HepG2 (cell line): ENCODE results near the gene BCDIN3D. TPM values are rescaled to one million over a fixed set of nuclear protein-coding genes. Genes with fewer than 3 reads are reported as not detected.

Source experiments
- BRCA1 ChIP-seq: sonication (generic); formaldehyde crosslinking; IDR thresholded peaks from 2 replicates; pipeline ENCODE4 v1.4.0; 2020; ENCODE audit warnings: missing genetic modification reagents
- MEIS2 ChIP-seq: sonication (generic); formaldehyde crosslinking; IDR thresholded peaks from 2 replicates; pipeline ENCODE4 v1.9.0; 2021; ENCODE audit warnings: mild to moderate bottlenecking, missing genetic modification reagents
- MYNN ChIP-seq: sonication (generic); formaldehyde crosslinking; IDR thresholded peaks from 2 replicates; pipeline ENCODE4 v1.4.0; 2020; ENCODE audit warnings: mild to moderate bottlenecking, low read depth, missing genetic modification reagents
- NFYC ChIP-seq: IDR thresholded peaks from 2 replicates; pipeline ENCODE4 v1.6.1; 2016; ENCODE audit warnings: missing genetic modification reagents, missing compliant biosample characterization
- SCMH1 ChIP-seq: sonication (generic); formaldehyde crosslinking; IDR thresholded peaks from 2 replicates; pipeline ENCODE4 v1.9.0; 2021; ENCODE audit warnings: missing genetic modification reagents, mild to moderate bottlenecking, borderline replicate concordance
- YEATS2 ChIP-seq: sonication (generic); formaldehyde crosslinking; IDR thresholded peaks from 2 replicates; pipeline ENCODE4 v1.4.0; 2020; ENCODE audit warnings: missing genetic modification reagents, borderline replicate concordance
- ZNF430 ChIP-seq: sonication (generic); formaldehyde crosslinking; IDR thresholded peaks from 2 replicates; pipeline ENCODE4 v1.9.0; 2021; ENCODE audit warnings: mild to moderate bottlenecking, missing genetic modification reagents
- ZNF737 ChIP-seq: sonication (generic); formaldehyde crosslinking; IDR thresholded peaks from 2 replicates; pipeline ENCODE4 v1.5.0; 2020; ENCODE audit warnings: missing genetic modification reagents, mild to moderate bottlenecking, borderline replicate concordance
- ZNF883 ChIP-seq: sonication (generic); formaldehyde crosslinking; IDR thresholded peaks from 2 replicates; pipeline ENCODE4 v1.5.1; 2020; ENCODE audit warnings: mild to moderate bottlenecking, missing genetic modification reagents; ENCODE audit errors: not compliant biosample characterization
- ZSCAN22 ChIP-seq: sonication (generic); formaldehyde crosslinking; IDR thresholded peaks from 2 replicates; pipeline ENCODE4 v1.4.0; 2020; ENCODE audit warnings: mild to moderate bottlenecking, missing genetic modification reagents
- polyA plus RNA-seq, 8 experiments: library from polyadenylated mRNA; depleted of rRNA in 3 of 8; stranded (reverse) in 7 of 8; unstranded in 1 of 8; fragments of >200 nt; fragmentation: Illumina TruSeq in 4 of 8; extraction: Trizol in 4 of 8; gene quantifications; 2 replicates each; pipeline versions ENCODE4 v1.2.1 to v1.2.3, GENCODE V29; 2011 to 2016; ENCODE audit warnings: low read depth in 4 of 8, missing spikeins in 1 of 8, mixed read lengths in 1 of 8; ENCODE audit not compliant: insufficient read depth in 1 of 8
- total RNA-seq, 5 experiments: library from RNA; depleted of rRNA; stranded (reverse); fragments of >200 nt; fragmentation: Illumina TruSeq; extraction: Trizol; gene quantifications; 2 replicates each; pipeline ENCODE4 v1.2.3, GENCODE V29; 2016; ENCODE audit warnings: low read depth in 1 of 5
- TF ChIP-seq, protein P1 (sequence below): sonication (generic); formaldehyde crosslinking; IDR thresholded peaks from 2 replicates; pipeline ENCODE4 v1.5.0; 2020; ENCODE audit warnings: missing genetic modification reagents, mild to moderate bottlenecking, borderline replicate concordance
- TF ChIP-seq, protein P2 (sequence below): sonication (generic); formaldehyde crosslinking; IDR thresholded peaks from 2 replicates; pipeline ENCODE4 v1.4.0; 2020; ENCODE audit warnings: missing genetic modification reagents
- TF ChIP-seq, protein P3 (sequence below): sonication (generic); formaldehyde crosslinking; IDR thresholded peaks from 2 replicates; pipeline ENCODE4 v1.4.0; 2020; ENCODE audit warnings: missing genetic modification reagents, low read depth, mild to moderate bottlenecking, borderline replicate concordance
- TF ChIP-seq, protein P4 (sequence below): sonication (generic); formaldehyde crosslinking; IDR thresholded peaks from 2 replicates; pipeline ENCODE4 v1.4.0; 2020; ENCODE audit warnings: missing genetic modification reagents
- TF ChIP-seq, protein P5 (sequence below): sonication (generic); formaldehyde crosslinking; IDR thresholded peaks from 2 replicates; pipeline ENCODE4 v1.8.0; 2022; ENCODE audit warnings: missing genetic modification reagents, mild to moderate bottlenecking, borderline replicate concordance
- TF ChIP-seq, protein P6 (sequence below): sonication (generic); formaldehyde crosslinking; IDR thresholded peaks from 2 replicates; pipeline ENCODE4 v1.4.0; 2020; ENCODE audit warnings: missing genetic modification reagents, borderline replicate concordance
- TF ChIP-seq, protein P7 (sequence below): sonication (generic); formaldehyde crosslinking; IDR thresholded peaks from 2 replicates; pipeline ENCODE4 v1.4.0; 2020; ENCODE audit warnings: mild to moderate bottlenecking, missing genetic modification reagents

Gene BCDIN3D
- total and polyA plus RNA-seq, 2 of the 13 experiments (the other 11 are each of a cell fraction or from before 2014, with no cell fraction given), result 2.2 to 2.5 TPM

DNA sequence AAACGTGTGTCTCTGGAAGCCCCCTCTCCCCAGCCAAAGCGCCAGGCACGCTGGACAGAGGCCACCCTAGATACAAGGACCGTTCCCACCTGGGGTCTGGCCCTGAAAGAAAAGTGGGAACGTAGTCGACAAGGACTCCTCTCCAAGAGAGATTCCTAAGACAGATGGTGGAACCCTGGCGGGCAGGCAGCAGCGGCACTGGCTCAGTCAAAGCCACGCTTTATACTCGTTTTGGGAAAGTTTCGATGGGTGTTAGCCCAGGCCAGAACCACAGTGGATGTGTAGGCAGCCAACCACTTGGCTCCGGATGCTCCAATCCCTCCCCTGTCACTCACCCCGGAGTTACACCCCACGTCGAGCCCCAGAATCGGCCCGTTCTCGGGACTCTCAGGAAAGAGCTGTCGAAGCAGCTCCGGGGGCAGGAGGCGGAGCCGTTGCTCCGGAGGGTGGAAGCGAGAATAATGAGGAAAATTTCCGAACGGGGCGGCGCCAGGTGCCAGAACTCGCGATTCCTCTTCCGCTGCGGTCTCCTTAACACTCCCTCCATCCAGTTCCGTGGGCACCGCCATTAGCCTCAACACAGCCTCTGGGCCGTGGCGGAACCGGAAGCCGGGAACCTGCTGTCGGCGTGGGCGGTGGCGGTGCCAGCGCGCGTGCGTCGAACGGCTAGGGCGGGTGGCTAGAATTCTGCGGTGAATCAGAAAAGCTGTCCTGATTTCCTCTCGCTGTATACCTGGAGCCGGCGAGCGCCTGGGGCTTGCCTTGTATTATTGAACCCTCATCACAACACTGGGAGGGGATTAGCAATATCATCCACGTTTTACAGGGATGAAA is at the start of gene BCDIN3D (continued):
- TF ChIP-seq, protein P1, sequence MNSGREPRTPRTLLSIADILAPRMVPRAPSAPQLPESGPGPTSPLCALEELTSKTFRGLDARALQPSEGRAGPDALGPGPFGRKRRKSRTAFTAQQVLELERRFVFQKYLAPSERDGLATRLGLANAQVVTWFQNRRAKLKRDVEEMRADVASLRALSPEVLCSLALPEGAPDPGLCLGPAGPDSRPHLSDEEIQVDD, result peak; percentile 85; the same call in 1 of the 2 replicates
- TF ChIP-seq, protein P2, sequence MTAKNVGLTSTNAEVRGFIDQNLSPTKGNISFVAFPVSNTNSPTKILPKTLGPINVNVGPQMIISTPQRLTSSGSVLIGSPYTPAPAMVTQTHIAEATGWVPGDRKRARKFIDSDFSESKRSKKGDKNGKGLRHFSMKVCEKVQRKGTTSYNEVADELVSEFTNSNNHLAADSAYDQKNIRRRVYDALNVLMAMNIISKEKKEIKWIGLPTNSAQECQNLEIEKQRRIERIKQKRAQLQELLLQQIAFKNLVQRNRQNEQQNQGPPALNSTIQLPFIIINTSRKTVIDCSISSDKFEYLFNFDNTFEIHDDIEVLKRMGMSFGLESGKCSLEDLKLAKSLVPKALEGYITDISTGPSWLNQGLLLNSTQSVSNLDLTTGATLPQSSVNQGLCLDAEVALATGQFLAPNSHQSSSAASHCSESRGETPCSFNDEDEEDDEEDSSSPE (CRISPR knock-in tag), result peak; percentile 88
- TF ChIP-seq BRCA1 (CRISPR knock-in tag) (peak; percentile 57; the same call in 1 of the 2 replicates), SCMH1 (CRISPR knock-in tag) (no peak), NFYC (CRISPR knock-in tag) (peak; percentile 31; the same call in 1 of the 2 replicates), MYNN (no peak), ZNF883 (CRISPR knock-in tag) (no peak), ZSCAN22 (CRISPR knock-in tag) (0 out of 2 replicates have a peak, but pooled peaks have one; percentile 67), ZNF737 (no peak), YEATS2 (CRISPR knock-in tag) (peak; percentile 84; the same call in 1 of the 2 replicates), MEIS2 (CRISPR knock-in tag) (peak; percentile 41; the same call in 1 of the 2 replicates), ZNF430 (peak; percentile 61; the same call in 1 of the 2 replicates)
- TF ChIP-seq, protein P3, sequence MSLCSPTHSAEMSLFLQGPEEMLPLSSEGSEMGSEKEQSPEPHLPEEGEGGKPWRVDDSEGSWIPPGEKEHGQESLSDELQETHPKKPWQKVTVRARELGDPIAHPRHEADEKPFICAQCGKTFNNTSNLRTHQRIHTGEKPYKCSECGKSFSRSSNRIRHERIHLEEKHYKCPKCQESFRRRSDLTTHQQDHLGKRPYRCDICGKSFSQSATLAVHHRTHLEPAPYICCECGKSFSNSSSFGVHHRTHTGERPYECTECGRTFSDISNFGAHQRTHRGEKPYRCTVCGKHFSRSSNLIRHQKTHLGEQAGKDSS (CRISPR knock-in tag), result no peak
- TF ChIP-seq, protein P4, sequence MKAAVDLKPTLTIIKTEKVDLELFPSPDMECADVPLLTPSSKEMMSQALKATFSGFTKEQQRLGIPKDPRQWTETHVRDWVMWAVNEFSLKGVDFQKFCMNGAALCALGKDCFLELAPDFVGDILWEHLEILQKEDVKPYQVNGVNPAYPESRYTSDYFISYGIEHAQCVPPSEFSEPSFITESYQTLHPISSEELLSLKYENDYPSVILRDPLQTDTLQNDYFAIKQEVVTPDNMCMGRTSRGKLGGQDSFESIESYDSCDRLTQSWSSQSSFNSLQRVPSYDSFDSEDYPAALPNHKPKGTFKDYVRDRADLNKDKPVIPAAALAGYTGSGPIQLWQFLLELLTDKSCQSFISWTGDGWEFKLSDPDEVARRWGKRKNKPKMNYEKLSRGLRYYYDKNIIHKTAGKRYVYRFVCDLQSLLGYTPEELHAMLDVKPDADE (CRISPR knock-in tag), result peak; percentile 83; the same call in 1 of the 2 replicates
- TF ChIP-seq, protein P5, sequence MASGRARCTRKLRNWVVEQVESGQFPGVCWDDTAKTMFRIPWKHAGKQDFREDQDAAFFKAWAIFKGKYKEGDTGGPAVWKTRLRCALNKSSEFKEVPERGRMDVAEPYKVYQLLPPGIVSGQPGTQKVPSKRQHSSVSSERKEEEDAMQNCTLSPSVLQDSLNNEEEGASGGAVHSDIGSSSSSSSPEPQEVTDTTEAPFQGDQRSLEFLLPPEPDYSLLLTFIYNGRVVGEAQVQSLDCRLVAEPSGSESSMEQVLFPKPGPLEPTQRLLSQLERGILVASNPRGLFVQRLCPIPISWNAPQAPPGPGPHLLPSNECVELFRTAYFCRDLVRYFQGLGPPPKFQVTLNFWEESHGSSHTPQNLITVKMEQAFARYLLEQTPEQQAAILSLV (CRISPR knock-in tag), result peak; percentile 68; the same call in 1 of the 2 replicates
- TF ChIP-seq, protein P6, sequence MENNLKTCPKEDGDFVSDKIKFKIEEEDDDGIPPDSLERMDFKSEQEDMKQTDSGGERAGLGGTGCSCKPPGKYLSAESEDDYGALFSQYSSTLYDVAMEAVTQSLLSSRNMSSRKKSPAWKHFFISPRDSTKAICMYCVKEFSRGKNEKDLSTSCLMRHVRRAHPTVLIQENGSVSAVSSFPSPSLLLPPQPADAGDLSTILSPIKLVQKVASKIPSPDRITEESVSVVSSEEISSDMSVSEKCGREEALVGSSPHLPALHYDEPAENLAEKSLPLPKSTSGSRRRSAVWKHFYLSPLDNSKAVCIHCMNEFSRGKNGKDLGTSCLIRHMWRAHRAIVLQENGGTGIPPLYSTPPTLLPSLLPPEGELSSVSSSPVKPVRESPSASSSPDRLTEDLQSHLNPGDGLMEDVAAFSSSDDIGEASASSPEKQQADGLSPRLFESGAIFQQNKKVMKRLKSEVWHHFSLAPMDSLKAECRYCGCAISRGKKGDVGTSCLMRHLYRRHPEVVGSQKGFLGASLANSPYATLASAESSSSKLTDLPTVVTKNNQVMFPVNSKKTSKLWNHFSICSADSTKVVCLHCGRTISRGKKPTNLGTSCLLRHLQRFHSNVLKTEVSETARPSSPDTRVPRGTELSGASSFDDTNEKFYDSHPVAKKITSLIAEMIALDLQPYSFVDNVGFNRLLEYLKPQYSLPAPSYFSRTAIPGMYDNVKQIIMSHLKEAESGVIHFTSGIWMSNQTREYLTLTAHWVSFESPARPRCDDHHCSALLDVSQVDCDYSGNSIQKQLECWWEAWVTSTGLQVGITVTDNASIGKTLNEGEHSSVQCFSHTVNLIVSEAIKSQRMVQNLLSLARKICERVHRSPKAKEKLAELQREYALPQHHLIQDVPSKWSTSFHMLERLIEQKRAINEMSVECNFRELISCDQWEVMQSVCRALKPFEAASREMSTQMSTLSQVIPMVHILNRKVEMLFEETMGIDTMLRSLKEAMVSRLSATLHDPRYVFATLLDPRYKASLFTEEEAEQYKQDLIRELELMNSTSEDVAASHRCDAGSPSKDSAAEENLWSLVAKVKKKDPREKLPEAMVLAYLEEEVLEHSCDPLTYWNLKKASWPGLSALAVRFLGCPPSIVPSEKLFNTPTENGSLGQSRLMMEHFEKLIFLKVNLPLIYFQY (CRISPR knock-in tag), result peak; percentile 98
- TF ChIP-seq, protein P7, sequence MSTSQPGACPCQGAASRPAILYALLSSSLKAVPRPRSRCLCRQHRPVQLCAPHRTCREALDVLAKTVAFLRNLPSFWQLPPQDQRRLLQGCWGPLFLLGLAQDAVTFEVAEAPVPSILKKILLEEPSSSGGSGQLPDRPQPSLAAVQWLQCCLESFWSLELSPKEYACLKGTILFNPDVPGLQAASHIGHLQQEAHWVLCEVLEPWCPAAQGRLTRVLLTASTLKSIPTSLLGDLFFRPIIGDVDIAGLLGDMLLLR (CRISPR knock-in tag), result peak; percentile 37; the same call in 1 of the 2 replicates
